ENCODE data around the gene GNB5.

Gene GNB5

GRCh38 chr15:52200831-52201365, 9.7 kb upstream of the GNB5 start:
- no peaks in the 10 kb centered on the region for H3K36me3 ChIP-seq (replicated peaks; ENCODE audit: insufficient read depth, low read length)
- TF ChIP-seq CTCF (IDR thresholded peaks at IDR 0.05; ENCODE audit: low read length) (no peak), EZH2phosphoT487 (IDR thresholded peaks at IDR 0.05; ENCODE audit: low read length) (no peak), EZH2 (optimal IDR thresholded peaks at IDR 0.05; ENCODE audit: low read depth, low read length) (no peak)
- no peaks in the 10 kb centered on the region for H3K4me1 ChIP-seq (ENCODE audit: low read length)
- no peak overlapping the region for H3K9ac ChIP-seq (ENCODE audit: low read length)
- H3K27ac ChIP-seq (ENCODE audit: low read length), result no peak overlapping the region
- H2AFZ ChIP-seq (ENCODE audit: low read length), result no peak overlapping the region
- H3K4me2 ChIP-seq (ENCODE audit: low read depth, low read length), result no peak overlapping the region
- no peaks in the 10 kb centered on the region for H4K20me1 ChIP-seq (ENCODE audit: insufficient read depth, low read length)
- no peak for DNase-seq
- H3K27me3 ChIP-seq (replicated peaks; ENCODE audit: insufficient read depth, low read length), result no peaks in the 10 kb centered on the region
- no peaks in the 10 kb centered on the region for H3K79me2 ChIP-seq (ENCODE audit: low read length)
- no peaks in the 10 kb centered on the region for H3F3A ChIP-seq (ENCODE audit: insufficient read depth, low read length)
- no peaks in the 10 kb centered on the region for H3K9me2 ChIP-seq (replicated peaks; ENCODE audit: insufficient read depth, low read length)
- no peak overlapping the region for H3K4me3 ChIP-seq (ENCODE audit: low read length)
- H3K9me3 ChIP-seq (replicated peaks; ENCODE audit: insufficient read depth, low read length), result no peaks in the 10 kb centered on the region

- Histone ChIP-seq H3F3A (ENCODE audit: insufficient read depth, low read length) (no peaks in the 10 kb centered on the region), H4K20me1 (ENCODE audit: insufficient read depth, low read length) (no peaks in the 10 kb centered on the region), H3K4me1 (ENCODE audit: low read length) (no peaks in the 10 kb centered on the region), H3K36me3 (replicated peaks; ENCODE audit: insufficient read depth, low read length) (no peaks in the 10 kb centered on the region), H2AFZ (ENCODE audit: low read length) (no peak overlapping the region), H3K9me2 (replicated peaks; ENCODE audit: insufficient read depth, low read length) (no peaks in the 10 kb centered on the region), H3K4me3 (ENCODE audit: low read length) (no peak overlapping the region), H3K27ac (ENCODE audit: low read length) (no peak overlapping the region), H3K27me3 (replicated peaks; ENCODE audit: insufficient read depth, low read length) (no peaks in the 10 kb centered on the region), H3K4me2 (ENCODE audit: low read depth, low read length) (no peak overlapping the region), H3K9ac (ENCODE audit: low read length) (no peak overlapping the region), H3K9me3 (replicated peaks; ENCODE audit: insufficient read depth, low read length) (no peaks in the 10 kb centered on the region), H3K79me2 (ENCODE audit: low read length) (no peaks in the 10 kb centered on the region)
- TF ChIP-seq EZH2phosphoT487 (IDR thresholded peaks at IDR 0.05; ENCODE audit: low read length), result no peak
- no peak for DNase-seq
These were observed 8.1 kb upstream of the GNB5 start for GRCh38 chr15:52199271-52199670.

GRCh38 chr15:52196891-52197290, 5.7 kb upstream of the GNB5 start:
- no peak overlapping the region for H2AFZ ChIP-seq (ENCODE audit: low read length)
- no peaks in the 10 kb centered on the region for H3F3A ChIP-seq (ENCODE audit: insufficient read depth, low read length)
- H3K9me3 ChIP-seq (replicated peaks; ENCODE audit: insufficient read depth, low read length), result no peaks in the 10 kb centered on the region
- H3K4me3 ChIP-seq (ENCODE audit: low read length), result no peak overlapping the region
- no peaks in the 10 kb centered on the region for H3K4me1 ChIP-seq (ENCODE audit: low read length)
- TF ChIP-seq CTCF (IDR thresholded peaks at IDR 0.05; ENCODE audit: low read length), result no peak
- no peak for TF ChIP-seq EZH2 (optimal IDR thresholded peaks at IDR 0.05; ENCODE audit: low read depth, low read length)
- no peak for TF ChIP-seq EZH2phosphoT487 (IDR thresholded peaks at IDR 0.05; ENCODE audit: low read length)
- no peaks in the 10 kb centered on the region for H4K20me1 ChIP-seq (ENCODE audit: insufficient read depth, low read length)
- no peak overlapping the region for H3K27ac ChIP-seq (ENCODE audit: low read length)
- H3K9ac ChIP-seq (ENCODE audit: low read length), result no peak overlapping the region
- no peak overlapping the region for H3K4me2 ChIP-seq (ENCODE audit: low read depth, low read length)
- H3K27me3 ChIP-seq (replicated peaks; ENCODE audit: insufficient read depth, low read length), result no peaks in the 10 kb centered on the region
- H3K9me2 ChIP-seq (replicated peaks; ENCODE audit: insufficient read depth, low read length), result no peaks in the 10 kb centered on the region
- H3K79me2 ChIP-seq (ENCODE audit: low read length), result no peaks in the 10 kb centered on the region
- no peak for DNase-seq
- no peaks in the 10 kb centered on the region for H3K36me3 ChIP-seq (replicated peaks; ENCODE audit: insufficient read depth, low read length)

- no peak for DNase-seq
- Histone ChIP-seq H3K9me3 (replicated peaks; ENCODE audit: insufficient read depth, low read length) (no peaks in the 10 kb centered on the region), H3K4me2 (ENCODE audit: low read depth, low read length) (no peak overlapping the region), H3K36me3 (replicated peaks; ENCODE audit: insufficient read depth, low read length) (no peaks in the 10 kb centered on the region), H3K79me2 (ENCODE audit: low read length) (no peaks in the 10 kb centered on the region), H3F3A (ENCODE audit: insufficient read depth, low read length) (no peaks in the 10 kb centered on the region), H3K4me1 (ENCODE audit: low read length) (no peaks in the 10 kb centered on the region), H4K20me1 (ENCODE audit: insufficient read depth, low read length) (no peaks in the 10 kb centered on the region), H3K27ac (ENCODE audit: low read length) (no peak overlapping the region), H3K27me3 (replicated peaks; ENCODE audit: insufficient read depth, low read length) (no peaks in the 10 kb centered on the region), H3K9me2 (replicated peaks; ENCODE audit: insufficient read depth, low read length) (no peaks in the 10 kb centered on the region), H3K9ac (ENCODE audit: low read length) (no peak overlapping the region), H3K4me3 (ENCODE audit: low read length) (no peak overlapping the region), H2AFZ (ENCODE audit: low read length) (no peak overlapping the region)
- TF ChIP-seq CTCF (IDR thresholded peaks at IDR 0.05; ENCODE audit: low read length) (no peak), EZH2 (optimal IDR thresholded peaks at IDR 0.05; ENCODE audit: low read depth, low read length) (no peak), EZH2phosphoT487 (IDR thresholded peaks at IDR 0.05; ENCODE audit: low read length) (no peak)
These were observed 2.6 kb upstream of the GNB5 start for GRCh38 chr15:52193791-52194190.
